NT2/D1 (cell line): Measurements from ENCODE around the gene MAP3K6.

Source experiments
- SUZ12 ChIP-seq: IDR thresholded peaks from 2 replicates; pipeline ENCODE4 v1.6.1; 2011; ENCODE audit not compliant: insufficient read length, insufficient read depth; ENCODE audit errors: extremely low read depth
- YY1 ChIP-seq: IDR thresholded peaks from 2 replicates; pipeline ENCODE4 v1.6.1; 2011; ENCODE audit not compliant: insufficient read length, insufficient read depth
- ZNF274 ChIP-seq: IDR thresholded peaks from 2 replicates; pipeline ENCODE4 v1.6.1; 2011; ENCODE audit warnings: mild to moderate bottlenecking, low read depth, low read length

GRCh38 chr1:27350663-27351540 is 15.9 kb downstream of the MAP3K6 start:
- TF ChIP-seq ZNF274 (no peak), YY1 (peak; percentile 16), SUZ12 (no peak)
